Endodermal cell (in vitro differentiated cells): Measurements from ENCODE around the gene CPE. TPM values are rescaled to one million over a fixed set of nuclear protein-coding genes. Genes with fewer than 3 reads are reported as not detected.

Experiments used
- DNase-seq: peaks from one replicate; pipeline ENCODE4 v3.0.0-alpha.2; 2017
- H3K27ac ChIP-seq: 2 replicates; pipeline ENCODE4 v1.5.1; 2013; ENCODE audit warnings: mild to moderate bottlenecking, low read depth, low read length, moderate library complexity
- H3K27me3 ChIP-seq: 2 replicates; pipeline ENCODE4 v1.6.1; 2013; ENCODE audit warnings: mild to moderate bottlenecking, low read length, moderate library complexity; ENCODE audit not compliant: insufficient read depth, control insufficient read depth, poor library complexity, severe bottlenecking
- H3K36me3 ChIP-seq: 2 replicates; pipeline ENCODE4 v1.7.0; 2013; ENCODE audit warnings: mild to moderate bottlenecking, low read length, moderate library complexity; ENCODE audit not compliant: control insufficient read depth, insufficient read depth
- H3K4me1 ChIP-seq: one replicate; pipeline ENCODE4 v1.7.0; 2013; ENCODE audit warnings: low read length; ENCODE audit not compliant: control insufficient read depth, insufficient read depth
- H3K4me3 ChIP-seq: 2 replicates; pipeline ENCODE4 v1.5.1; 2013; ENCODE audit warnings: mild to moderate bottlenecking, low read length, moderate library complexity
- H3K9ac ChIP-seq: 2 replicates; pipeline ENCODE4 v1.6.1; 2013; ENCODE audit warnings: mild to moderate bottlenecking, low read length, moderate library complexity; ENCODE audit not compliant: poor library complexity, severe bottlenecking; ENCODE audit errors: extremely low read depth
- H3K9me3 ChIP-seq: 2 replicates; pipeline ENCODE4 v1.6.1; 2013; ENCODE audit warnings: mild to moderate bottlenecking, low read length, moderate library complexity; ENCODE audit not compliant: control insufficient read depth
- H3K27ac Mint-ChIP-seq: 2 replicates; pipeline ENCODE4 v1.8.0; 2020; ENCODE audit warnings: mixed read lengths
- H3K27me3 Mint-ChIP-seq: 2 replicates; pipeline ENCODE4 v1.8.0; 2021; ENCODE audit warnings: mild to moderate bottlenecking, mixed read lengths; ENCODE audit not compliant: insufficient read depth
- H3K36me3 Mint-ChIP-seq: 2 replicates; pipeline ENCODE4 v1.8.0; 2020; ENCODE audit warnings: low read depth, mixed read lengths
- H3K4me1 Mint-ChIP-seq: 2 replicates; pipeline ENCODE4 v1.8.0; 2020; ENCODE audit warnings: mixed read lengths
- H3K4me3 Mint-ChIP-seq: 2 replicates; pipeline ENCODE4 v1.8.0; 2020; ENCODE audit warnings: mild to moderate bottlenecking, moderate library complexity, mixed read lengths
- H3K9me3 Mint-ChIP-seq: 2 replicates; pipeline ENCODE4 v1.8.0; 2020; ENCODE audit warnings: mild to moderate bottlenecking, mixed read lengths
- WGBS, 2 experiments: methylation state at CpG; one replicate each; pipeline versions ENCODE4 v1.1.5 to v1.1.7; 2013; ENCODE audit warnings: missing lambda C conversion rate in 2 of 2, mixed read lengths in 1 of 2; ENCODE audit not compliant: insufficient coverage in 1 of 2, insufficient read length in 1 of 2; 5-methylcytosine and 5-hydroxymethylcytosine counted together
- total RNA-seq, 2 donors: library from RNA; stranded (reverse); fragmentation: NEBNext Ultra II Directional in 1 of 2; extraction: Animal tissue kit (Norgen Biotek cat#: 25700) in 1 of 2; gene quantifications; 2 replicates in 1 of 2; 3 replicates in 1 of 2; pipeline ENCODE4 v1.2.1, GENCODE V29; 2021
- TF ChIP-seq, protein P1 (sequence below): fragments of 200-600 bp; sonication (generic); conservative IDR thresholded peaks from 2 replicates; pipeline ENCODE4 v1.5.0; 2021; ENCODE audit warnings: antibody characterized with exemption, mild to moderate bottlenecking

Gene CPE
- total RNA-seq, 2 donors from 2014 or later = 237 to 298 TPM

DNA sequence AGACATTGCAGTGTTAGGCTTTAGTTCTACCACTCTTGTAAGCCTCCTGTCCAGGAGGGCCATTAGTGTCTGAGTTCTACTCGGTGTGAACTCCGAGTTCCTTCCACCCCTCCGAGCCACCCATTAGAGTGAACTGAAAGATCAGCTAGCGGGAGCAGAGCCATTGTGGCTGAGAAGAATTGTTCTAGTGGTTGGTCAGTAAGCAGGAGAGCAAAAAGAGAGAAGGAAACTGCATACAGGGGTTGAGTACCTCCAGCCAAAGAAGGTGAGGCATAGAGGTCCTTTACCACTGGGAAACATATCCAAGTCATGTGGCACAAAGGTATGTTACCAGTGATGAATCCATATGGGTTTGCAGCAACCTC lies 96.9 kb downstream of the CPE start:
- Mint-ChIP-seq H3K27me3 (no peaks in the 10 kb centered on the region), H3K4me1 (no peaks in the 10 kb centered on the region), H3K9me3 (peaks cover 6% of the 10 kb centered on the region), H3K36me3 (peaks cover 8% of the 10 kb centered on the region), H3K4me3 (no peak overlapping the region), H3K27ac (no peak overlapping the region)
- Histone ChIP-seq H3K27me3 (no peaks in the 10 kb centered on the region), H3K9ac (no peak overlapping the region), H3K4me1 (no peaks in the 10 kb centered on the region), H3K4me3 (no peak overlapping the region), H3K27ac (no peak overlapping the region), H3K9me3 (peaks cover 78% of the 10 kb centered on the region), H3K36me3 (peaks cover 93% of the 10 kb centered on the region)
- TF ChIP-seq, protein P1, sequence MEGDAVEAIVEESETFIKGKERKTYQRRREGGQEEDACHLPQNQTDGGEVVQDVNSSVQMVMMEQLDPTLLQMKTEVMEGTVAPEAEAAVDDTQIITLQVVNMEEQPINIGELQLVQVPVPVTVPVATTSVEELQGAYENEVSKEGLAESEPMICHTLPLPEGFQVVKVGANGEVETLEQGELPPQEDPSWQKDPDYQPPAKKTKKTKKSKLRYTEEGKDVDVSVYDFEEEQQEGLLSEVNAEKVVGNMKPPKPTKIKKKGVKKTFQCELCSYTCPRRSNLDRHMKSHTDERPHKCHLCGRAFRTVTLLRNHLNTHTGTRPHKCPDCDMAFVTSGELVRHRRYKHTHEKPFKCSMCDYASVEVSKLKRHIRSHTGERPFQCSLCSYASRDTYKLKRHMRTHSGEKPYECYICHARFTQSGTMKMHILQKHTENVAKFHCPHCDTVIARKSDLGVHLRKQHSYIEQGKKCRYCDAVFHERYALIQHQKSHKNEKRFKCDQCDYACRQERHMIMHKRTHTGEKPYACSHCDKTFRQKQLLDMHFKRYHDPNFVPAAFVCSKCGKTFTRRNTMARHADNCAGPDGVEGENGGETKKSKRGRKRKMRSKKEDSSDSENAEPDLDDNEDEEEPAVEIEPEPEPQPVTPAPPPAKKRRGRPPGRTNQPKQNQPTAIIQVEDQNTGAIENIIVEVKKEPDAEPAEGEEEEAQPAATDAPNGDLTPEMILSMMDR = no peak
- WGBS, 2 experiments = 96% methylated on average over 4 of the region's 4 CpGs; no CpG with 5 or more reads in 1 of the 2 experiments
- DNase-seq = no peak

- Mint-ChIP-seq H3K36me3 (peaks cover 9% of the 10 kb centered on the region), H3K4me3 (no peak overlapping the region), H3K4me1 (no peaks in the 10 kb centered on the region), H3K27me3 (no peaks in the 10 kb centered on the region), H3K27ac (no peak overlapping the region), H3K9me3 (peaks cover 6% of the 10 kb centered on the region)
- TF ChIP-seq, protein P1 = no peak
- Histone ChIP-seq H3K9ac (no peak overlapping the region), H3K27me3 (no peaks in the 10 kb centered on the region), H3K4me1 (no peaks in the 10 kb centered on the region), H3K36me3 (peaks cover 91% of the 10 kb centered on the region), H3K27ac (no peak overlapping the region), H3K4me3 (no peak overlapping the region), H3K9me3 (peaks cover 70% of the 10 kb centered on the region)
- no peak for DNase-seq
- 96 to 98% methylated on average over 11 to 14 of the region's 14 CpGs for WGBS, 2 experiments
Observed at GRCh38 chr4:165476214-165477098, 97.6 kb downstream of the CPE start.

DNA sequence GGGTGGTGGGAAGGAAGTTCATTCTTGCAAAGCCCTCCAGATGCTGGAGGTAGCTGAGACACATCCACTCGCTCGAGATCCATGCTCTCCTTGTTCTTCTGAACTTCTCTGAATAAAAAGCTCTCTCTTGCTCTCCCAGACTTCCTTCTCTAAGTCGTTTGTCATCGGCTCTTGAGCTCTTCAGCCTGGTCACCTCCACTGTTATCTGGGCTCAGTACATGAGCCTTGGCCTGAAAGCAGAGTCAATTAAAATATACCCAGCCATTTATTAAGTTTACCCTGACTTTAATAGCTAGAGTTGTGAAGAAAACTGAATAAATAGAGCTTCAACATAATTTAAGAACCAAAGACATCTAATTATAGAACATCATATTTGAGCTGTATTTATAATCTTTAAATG lies 99.0 kb downstream of the CPE start:
- H3K27me3 ChIP-seq = no peaks in the 10 kb centered on the region
- H3K27ac Mint-ChIP-seq = no peak overlapping the region
- DNase-seq = no peak
- peaks cover 21% of the 10 kb centered on the region for H3K36me3 Mint-ChIP-seq
- H3K9me3 ChIP-seq = peaks cover 56% of the 10 kb centered on the region
- no peak overlapping the region for H3K9ac ChIP-seq
- H3K4me1 Mint-ChIP-seq = no peaks in the 10 kb centered on the region
- TF ChIP-seq, protein P1 = no peak
- WGBS, 2 experiments = 91 to 92% methylated on average over 3 to 4 of the region's 4 CpGs
- H3K4me3 Mint-ChIP-seq = no peak overlapping the region
- no peaks in the 10 kb centered on the region for H3K4me1 ChIP-seq
- H3K9me3 Mint-ChIP-seq = peaks cover 6% of the 10 kb centered on the region
- H3K36me3 ChIP-seq = peaks cover 91% of the 10 kb centered on the region
- no peak overlapping the region for H3K27ac ChIP-seq
- no peak overlapping the region for H3K4me3 ChIP-seq
- no peaks in the 10 kb centered on the region for H3K27me3 Mint-ChIP-seq
